Calu3 (cell line): ENCODE results near the gene ABHD12. TPM values are rescaled to one million over a fixed set of nuclear protein-coding genes. Genes with fewer than 3 reads are reported as not detected.
"Not testable (repeated sequence)": the region's sequence is repeated elsewhere in the genome, so short reads cannot be mapped to it uniquely, and the experiment has no call there.

ENCODE experiments used
- BruUV-seq: library from RNA; stranded (reverse); fragments of 400-500 nt; replicated peaks from 2 replicates; lab custom pipeline; 2021; lab: Mats Ljungman, UMichigan
- CTCF ChIA-PET: fragments of 300-600 bp; sonication (Branson Sonifier 250); formaldehyde crosslinking; loops from one replicate; lab custom pipeline; 2022; ENCODE audit warnings: antibody characterized with exemption; lab: Charles Lee
- DNase-seq: peaks from one replicate; pipeline ENCODE4 v3.0.0; 2022
- H3K27ac Mint-ChIP-seq: one replicate; pipeline ENCODE4 v1.8.0; 2022; ENCODE audit warnings: mixed read lengths; ENCODE audit not compliant: unreplicated experiment
- H3K27me3 Mint-ChIP-seq: one replicate; pipeline ENCODE4 v1.8.0; 2022; ENCODE audit warnings: mixed read lengths; ENCODE audit not compliant: unreplicated experiment
- H3K36me3 Mint-ChIP-seq: one replicate; pipeline ENCODE4 v1.8.0; 2022; ENCODE audit warnings: mild to moderate bottlenecking, moderate library complexity, mixed read lengths; ENCODE audit not compliant: insufficient read depth, unreplicated experiment
- H3K4me1 Mint-ChIP-seq: one replicate; pipeline ENCODE4 v1.8.0; 2022; ENCODE audit warnings: mild to moderate bottlenecking, low read depth, mixed read lengths; ENCODE audit not compliant: unreplicated experiment
- H3K4me3 Mint-ChIP-seq: one replicate; pipeline ENCODE4 v1.8.0; 2022; ENCODE audit warnings: mild to moderate bottlenecking, low read depth, moderate library complexity, mixed read lengths; ENCODE audit not compliant: unreplicated experiment
- H3K9me3 Mint-ChIP-seq: one replicate; pipeline ENCODE4 v1.8.0; 2022; ENCODE audit warnings: low read depth, mixed read lengths; ENCODE audit not compliant: unreplicated experiment
- intact Hi-C: fragments of 100-400 bp; cut with micrococcal nuclease; formaldehyde crosslinking; loops from one replicate; pipeline ENCODE4 v1.10.0; 2022; ENCODE audit not compliant: unreplicated experiment
- total RNA-seq: library from RNA; stranded (reverse); gene quantifications from 2 replicates; pipeline ENCODE4 v1.2.3, GENCODE V29; 2022
- TF ChIP-seq, protein P1 (sequence below): fragments of 200-600 bp; IDR thresholded peaks from one replicate; pipeline ENCODE4 v1.8.0; 2022; ENCODE audit warnings: antibody characterized with exemption; ENCODE audit not compliant: unreplicated experiment

The ABHD12 gene
- total RNA-seq, 1 experiment from 2014 or later = 21.3 TPM

DNA sequence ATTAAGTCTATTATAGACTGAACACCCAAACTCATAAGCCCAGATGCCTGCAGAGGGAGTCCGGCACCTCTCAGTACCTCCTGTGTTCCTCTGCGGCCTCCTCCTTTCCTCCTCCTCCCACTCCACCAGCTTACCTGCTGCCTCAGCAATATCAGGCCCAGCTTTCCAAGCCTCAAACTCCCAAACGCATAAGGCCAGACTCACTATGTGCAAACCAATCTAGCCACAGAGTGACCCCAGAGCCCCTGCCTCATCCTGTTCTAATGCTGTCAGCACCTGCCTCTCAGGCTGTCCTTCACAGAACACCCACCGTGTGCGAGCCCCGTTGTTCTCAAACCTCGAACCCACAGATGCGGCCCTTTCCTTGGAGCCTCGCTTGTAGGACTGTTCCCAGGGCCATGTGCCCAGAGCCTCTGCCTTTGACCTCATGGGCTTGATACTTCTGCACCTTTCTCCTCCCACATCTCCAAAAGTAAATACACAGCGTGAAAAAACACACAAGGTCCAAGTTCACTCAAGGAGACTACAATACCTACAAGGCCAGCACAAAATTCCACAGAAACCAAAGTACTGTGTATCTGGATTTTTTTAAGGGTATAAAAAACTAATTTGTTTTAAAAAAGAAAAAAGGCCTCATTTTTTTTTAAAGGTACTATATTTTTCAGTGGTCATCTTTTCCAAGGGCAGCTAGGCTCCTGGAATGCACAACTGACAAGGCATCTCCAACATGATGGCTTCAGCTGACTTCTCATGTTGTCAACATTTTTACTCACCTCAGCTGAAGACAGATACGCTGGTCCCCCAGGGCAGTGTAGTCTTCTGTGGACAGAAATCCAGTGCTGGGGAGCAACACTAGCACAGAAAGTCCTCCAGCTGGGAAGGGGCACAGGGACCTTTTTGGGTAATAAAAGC lies 52.3 kb downstream of the ABHD12 start:
- CTCF ChIA-PET = interaction anchor here (1.5 kb wide), 1 partner anchor 61 kb away, joined by 6 read pairs; no protein-coding TSS in a partner anchor
- BruUV-seq = no TSS peak

DNA sequence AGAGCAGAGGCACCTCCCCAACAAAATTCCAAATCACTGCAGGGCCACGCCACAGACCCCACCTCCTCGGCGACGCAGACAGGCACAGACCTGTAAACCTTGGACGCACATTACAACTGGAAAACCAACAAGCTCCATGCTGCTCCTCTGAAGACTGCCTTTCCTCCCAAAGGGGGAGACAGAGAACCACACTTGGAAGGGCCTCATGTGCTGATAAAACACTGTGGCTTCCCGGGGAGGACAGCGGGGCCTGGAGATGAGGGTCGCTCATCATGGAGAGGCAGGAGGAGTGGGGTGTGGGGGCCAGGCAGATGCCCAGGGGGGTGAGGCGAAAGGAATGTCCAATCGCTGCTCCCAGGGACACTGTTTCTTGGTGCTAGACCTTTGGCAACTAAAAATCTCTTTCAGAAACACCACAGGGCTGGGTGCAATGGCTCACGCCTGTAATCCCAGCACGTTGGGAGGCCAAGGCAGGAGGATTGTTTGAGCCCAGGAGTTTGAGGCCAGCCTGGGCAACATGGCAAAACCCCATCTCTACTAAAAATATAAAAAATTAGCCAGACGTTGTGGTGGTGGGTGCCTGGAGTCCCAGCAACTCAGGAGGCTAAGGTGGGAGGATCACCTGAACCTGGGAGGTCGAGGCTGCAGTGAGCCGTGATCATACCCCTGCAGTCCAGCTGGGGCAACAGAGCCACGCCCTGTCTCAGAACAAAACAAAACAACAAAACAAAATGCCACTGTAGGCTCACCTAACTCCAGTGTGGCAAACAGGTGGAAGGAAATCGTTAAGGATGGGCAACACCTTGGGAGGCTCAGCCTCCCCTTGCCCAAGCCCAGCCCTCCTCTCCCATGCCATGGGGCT lies 53.8 kb downstream of the ABHD12 start:
- no TSS peak for BruUV-seq
- intact Hi-C loops = no loop called here

More for the DNA sequence above, 52.3 kb downstream of the ABHD12 start:
- intact Hi-C loops = no loop called here
- H3K4me1 Mint-ChIP-seq = no peaks in the 10 kb centered on the region
- no peak overlapping the region for H3K4me3 Mint-ChIP-seq
- H3K27ac Mint-ChIP-seq = no peak overlapping the region
- H3K36me3 Mint-ChIP-seq = no peaks in the 10 kb centered on the region
- H3K27me3 Mint-ChIP-seq = no peaks in the 10 kb centered on the region
- TF ChIP-seq, protein P1, sequence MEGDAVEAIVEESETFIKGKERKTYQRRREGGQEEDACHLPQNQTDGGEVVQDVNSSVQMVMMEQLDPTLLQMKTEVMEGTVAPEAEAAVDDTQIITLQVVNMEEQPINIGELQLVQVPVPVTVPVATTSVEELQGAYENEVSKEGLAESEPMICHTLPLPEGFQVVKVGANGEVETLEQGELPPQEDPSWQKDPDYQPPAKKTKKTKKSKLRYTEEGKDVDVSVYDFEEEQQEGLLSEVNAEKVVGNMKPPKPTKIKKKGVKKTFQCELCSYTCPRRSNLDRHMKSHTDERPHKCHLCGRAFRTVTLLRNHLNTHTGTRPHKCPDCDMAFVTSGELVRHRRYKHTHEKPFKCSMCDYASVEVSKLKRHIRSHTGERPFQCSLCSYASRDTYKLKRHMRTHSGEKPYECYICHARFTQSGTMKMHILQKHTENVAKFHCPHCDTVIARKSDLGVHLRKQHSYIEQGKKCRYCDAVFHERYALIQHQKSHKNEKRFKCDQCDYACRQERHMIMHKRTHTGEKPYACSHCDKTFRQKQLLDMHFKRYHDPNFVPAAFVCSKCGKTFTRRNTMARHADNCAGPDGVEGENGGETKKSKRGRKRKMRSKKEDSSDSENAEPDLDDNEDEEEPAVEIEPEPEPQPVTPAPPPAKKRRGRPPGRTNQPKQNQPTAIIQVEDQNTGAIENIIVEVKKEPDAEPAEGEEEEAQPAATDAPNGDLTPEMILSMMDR = no peak
- no peak for DNase-seq
- H3K9me3 Mint-ChIP-seq = no peaks in the 10 kb centered on the region

DNA sequence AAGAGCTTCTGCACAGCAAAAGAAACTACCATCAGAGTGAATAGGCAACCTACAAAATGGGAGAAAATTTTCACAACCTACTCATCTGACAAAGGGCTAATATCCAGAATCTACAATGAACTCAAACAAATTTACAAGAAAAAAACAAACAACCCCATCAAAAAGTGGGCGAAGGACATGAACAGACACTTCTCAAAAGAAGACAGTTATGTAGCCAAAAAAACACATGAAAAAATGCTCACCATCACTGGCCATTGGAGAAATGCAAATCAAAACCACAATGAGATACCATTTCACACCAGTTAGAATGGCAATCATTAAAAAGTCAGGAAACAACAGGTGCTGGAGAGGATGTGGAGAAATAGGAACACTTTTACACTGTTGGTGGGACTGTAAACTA lies 55.7 kb downstream of the ABHD12 start:
- intact Hi-C loops, BruUV-seq, H3K27me3 Mint-ChIP-seq, H3K27ac Mint-ChIP-seq, H3K4me1 Mint-ChIP-seq, DNase-seq, CTCF ChIA-PET, H3K4me3 Mint-ChIP-seq, H3K36me3 Mint-ChIP-seq, H3K9me3 Mint-ChIP-seq: not testable (repeated sequence)

More for the DNA sequence above, 53.8 kb downstream of the ABHD12 start:
- Mint-ChIP-seq H3K4me3 (no peak overlapping the region), H3K4me1 (no peaks in the 10 kb centered on the region), H3K9me3 (no peaks in the 10 kb centered on the region), H3K27me3 (no peaks in the 10 kb centered on the region), H3K36me3 (no peaks in the 10 kb centered on the region), H3K27ac (no peak overlapping the region)
- CTCF ChIA-PET = interaction anchor here (0.8 kb wide), 1 partner anchor 23 kb away, joined by 3 read pairs; no protein-coding TSS in a partner anchor
- no peak for DNase-seq
- TF ChIP-seq, protein P1 = no peak

DNA sequence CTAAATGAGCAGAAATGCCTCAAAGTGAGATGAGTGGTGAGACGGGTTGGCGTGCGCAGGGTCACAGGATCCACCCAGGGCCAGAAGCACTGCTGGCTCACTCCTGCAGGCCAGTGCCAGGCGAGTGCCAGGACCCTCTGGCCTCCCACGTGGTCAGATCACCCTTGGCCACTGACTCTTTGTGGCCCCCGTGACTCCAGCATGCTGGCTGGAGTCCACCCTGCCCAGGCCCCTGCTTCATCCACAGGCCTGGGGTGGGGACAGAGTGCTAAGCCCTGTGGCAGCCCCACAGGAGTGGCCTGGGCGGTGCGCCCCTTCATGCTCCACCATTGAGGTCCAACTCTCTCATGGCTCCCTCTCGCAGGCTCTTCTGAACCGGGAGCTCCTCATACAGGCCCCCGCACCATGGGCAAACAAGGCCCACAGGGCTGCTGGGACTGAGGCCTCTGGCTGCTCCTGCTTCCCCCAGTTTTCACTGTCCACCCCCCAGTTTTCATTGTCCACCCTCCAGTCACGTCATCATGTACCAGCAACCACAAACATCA lies 61.6 kb downstream of the ABHD12 start:
- Mint-ChIP-seq H3K9me3 (no peaks in the 10 kb centered on the region), H3K4me1 (no peaks in the 10 kb centered on the region), H3K27me3 (no peaks in the 10 kb centered on the region), H3K36me3 (no peaks in the 10 kb centered on the region), H3K4me3 (no peak overlapping the region), H3K27ac (no peak overlapping the region)
- CTCF ChIA-PET = no interaction called here
- no peak for DNase-seq
- TF ChIP-seq, protein P1 = no peak
- BruUV-seq = no TSS peak
- intact Hi-C loops = no loop called here
